ENCODE results near the gene RAD51B.

Gene RAD51B

GRCh38 chr14:68460541-68460940, 641.0 kb downstream of the RAD51B start:
- Histone ChIP-seq H3K4me3 (ENCODE audit: extremely low read depth, insufficient read depth, low read length, poor library complexity, severe bottlenecking) (no peak overlapping the region), H3K4me1 (ENCODE audit: control insufficient read depth, insufficient read depth, low read length, poor library complexity, severe bottlenecking) (peaks cover 19% of the 10 kb centered on the region), H3K27ac (ENCODE audit: low read depth, low read length, severe bottlenecking) (no peak overlapping the region), H3K36me3 (ENCODE audit: control insufficient read depth, insufficient read depth, low read length) (no peaks in the 10 kb centered on the region), H3K9me3 (ENCODE audit: control insufficient read depth, low read length) (no peaks in the 10 kb centered on the region)
- 100% methylated on average over 1 of the region's 1 CpG for WGBS, 2 experiments (ENCODE audit: insufficient coverage in 2 of 2)

- Histone ChIP-seq H3K4me3 (ENCODE audit: extremely low read depth, insufficient read depth, low read length, poor library complexity, severe bottlenecking) (no peak overlapping the region), H3K9me3 (ENCODE audit: control insufficient read depth, low read length) (no peaks in the 10 kb centered on the region), H3K4me1 (ENCODE audit: control insufficient read depth, insufficient read depth, low read length, poor library complexity, severe bottlenecking) (peaks cover 19% of the 10 kb centered on the region), H3K27ac (ENCODE audit: low read depth, low read length, severe bottlenecking) (no peak overlapping the region), H3K36me3 (ENCODE audit: control insufficient read depth, insufficient read depth, low read length) (no peaks in the 10 kb centered on the region)
- 94% methylated on average over 2 of the region's 4 CpGs for WGBS, 2 experiments (ENCODE audit: insufficient coverage in 2 of 2)
Measured at GRCh38 chr14:68461086-68461485, 641.5 kb downstream of the RAD51B start.

- Histone ChIP-seq H3K4me1 (ENCODE audit: control insufficient read depth, insufficient read depth, low read length, poor library complexity, severe bottlenecking) (peaks cover 31% of the 10 kb centered on the region), H3K4me3 (ENCODE audit: extremely low read depth, insufficient read depth, low read length, poor library complexity, severe bottlenecking) (no peak overlapping the region), H3K27ac (ENCODE audit: low read depth, low read length, severe bottlenecking) (no peak overlapping the region), H3K9me3 (ENCODE audit: control insufficient read depth, low read length) (peaks cover 3% of the 10 kb centered on the region), H3K36me3 (ENCODE audit: control insufficient read depth, insufficient read depth, low read length) (no peaks in the 10 kb centered on the region)
- WGBS, 2 experiments (ENCODE audit: insufficient coverage in 2 of 2) = no CpG with 5 or more reads among the region's 1 CpG
Measured at GRCh38 chr14:68462683-68463082, 643.1 kb downstream of the RAD51B start.

GRCh38 chr14:68463299-68463698, 643.7 kb downstream of the RAD51B start:
- Histone ChIP-seq H3K36me3 (ENCODE audit: control insufficient read depth, insufficient read depth, low read length) (no peaks in the 10 kb centered on the region), H3K9me3 (ENCODE audit: control insufficient read depth, low read length) (peaks cover 3% of the 10 kb centered on the region), H3K27ac (ENCODE audit: low read depth, low read length, severe bottlenecking) (no peak overlapping the region), H3K4me3 (ENCODE audit: extremely low read depth, insufficient read depth, low read length, poor library complexity, severe bottlenecking) (no peak overlapping the region), H3K4me1 (ENCODE audit: control insufficient read depth, insufficient read depth, low read length, poor library complexity, severe bottlenecking) (peaks cover 35% of the 10 kb centered on the region)

- Histone ChIP-seq H3K4me3 (ENCODE audit: extremely low read depth, insufficient read depth, low read length, poor library complexity, severe bottlenecking) (no peak overlapping the region), H3K27ac (ENCODE audit: low read depth, low read length, severe bottlenecking) (no peak overlapping the region), H3K4me1 (ENCODE audit: control insufficient read depth, insufficient read depth, low read length, poor library complexity, severe bottlenecking) (peaks cover 38% of the 10 kb centered on the region), H3K36me3 (ENCODE audit: control insufficient read depth, insufficient read depth, low read length) (no peaks in the 10 kb centered on the region), H3K9me3 (ENCODE audit: control insufficient read depth, low read length) (peaks cover 3% of the 10 kb centered on the region)
Measured at GRCh38 chr14:68463705-68464374, 644.3 kb downstream of the RAD51B start.

GRCh38 chr14:68464711-68465110, 645.1 kb downstream of the RAD51B start:
- WGBS, 2 experiments (ENCODE audit: insufficient coverage in 2 of 2) = 100% methylated on average over 2 of the region's 2 CpGs; no CpG with 5 or more reads in 1 of the 2 experiments
- H3K4me1 ChIP-seq (ENCODE audit: control insufficient read depth, insufficient read depth, low read length, poor library complexity, severe bottlenecking) = peaks cover 37% of the 10 kb centered on the region
- no peak overlapping the region for H3K4me3 ChIP-seq (ENCODE audit: extremely low read depth, insufficient read depth, low read length, poor library complexity, severe bottlenecking)
- H3K9me3 ChIP-seq (ENCODE audit: control insufficient read depth, low read length) = peaks cover 3% of the 10 kb centered on the region
- no peaks in the 10 kb centered on the region for H3K36me3 ChIP-seq (ENCODE audit: control insufficient read depth, insufficient read depth, low read length)
- no peak overlapping the region for H3K27ac ChIP-seq (ENCODE audit: low read depth, low read length, severe bottlenecking)

GRCh38 chr14:68466491-68466977, 647.0 kb downstream of the RAD51B start:
- Histone ChIP-seq H3K36me3 (ENCODE audit: control insufficient read depth, insufficient read depth, low read length) (no peaks in the 10 kb centered on the region), H3K4me1 (ENCODE audit: control insufficient read depth, insufficient read depth, low read length, poor library complexity, severe bottlenecking) (peaks cover 37% of the 10 kb centered on the region), H3K27ac (ENCODE audit: low read depth, low read length, severe bottlenecking) (no peak overlapping the region), H3K9me3 (ENCODE audit: control insufficient read depth, low read length) (peaks cover 3% of the 10 kb centered on the region), H3K4me3 (ENCODE audit: extremely low read depth, insufficient read depth, low read length, poor library complexity, severe bottlenecking) (no peak overlapping the region)
- WGBS, 2 experiments (ENCODE audit: insufficient coverage in 2 of 2) = 89 to 100% methylated on average over 2 to 3 of the region's 3 CpGs

- Histone ChIP-seq H3K9me3 (ENCODE audit: control insufficient read depth, low read length) (peaks cover 3% of the 10 kb centered on the region), H3K27ac (ENCODE audit: low read depth, low read length, severe bottlenecking) (no peak overlapping the region), H3K4me3 (ENCODE audit: extremely low read depth, insufficient read depth, low read length, poor library complexity, severe bottlenecking) (no peak overlapping the region), H3K4me1 (ENCODE audit: control insufficient read depth, insufficient read depth, low read length, poor library complexity, severe bottlenecking) (peaks cover 37% of the 10 kb centered on the region), H3K36me3 (ENCODE audit: control insufficient read depth, insufficient read depth, low read length) (no peaks in the 10 kb centered on the region)
- WGBS, 2 experiments (ENCODE audit: insufficient coverage in 2 of 2) = 89 to 95% methylated on average over 2 to 3 of the region's 4 CpGs
Measured at GRCh38 chr14:68467425-68467824, 647.8 kb downstream of the RAD51B start.

- peaks cover 3% of the 10 kb centered on the region for H3K9me3 ChIP-seq (ENCODE audit: control insufficient read depth, low read length)
- no peak overlapping the region for H3K4me3 ChIP-seq (ENCODE audit: extremely low read depth, insufficient read depth, low read length, poor library complexity, severe bottlenecking)
- no peaks in the 10 kb centered on the region for H3K36me3 ChIP-seq (ENCODE audit: control insufficient read depth, insufficient read depth, low read length)
- 88 to 97% methylated on average over 4 of the region's 5 CpGs for WGBS, 2 experiments (ENCODE audit: insufficient coverage in 2 of 2)
- H3K4me1 ChIP-seq (ENCODE audit: control insufficient read depth, insufficient read depth, low read length, poor library complexity, severe bottlenecking) = peaks cover 37% of the 10 kb centered on the region
- H3K27ac ChIP-seq (ENCODE audit: low read depth, low read length, severe bottlenecking) = peak overlapping the region; percentile 41
Measured at GRCh38 chr14:68468437-68469207, 649.0 kb downstream of the RAD51B start.

GRCh38 chr14:68469208-68469713, 649.7 kb downstream of the RAD51B start:
- Histone ChIP-seq H3K4me3 (ENCODE audit: extremely low read depth, insufficient read depth, low read length, poor library complexity, severe bottlenecking) (no peak overlapping the region), H3K27ac (ENCODE audit: low read depth, low read length, severe bottlenecking) (peak overlapping the region; percentile 41)
- 84 to 85% methylated on average over 2 to 4 of the region's 5 CpGs for WGBS, 2 experiments (ENCODE audit: insufficient coverage in 2 of 2)

GRCh38 chr14:68470361-68470760, 650.8 kb downstream of the RAD51B start:
- H3K9me3 ChIP-seq (ENCODE audit: control insufficient read depth, low read length) = peaks cover 3% of the 10 kb centered on the region
- no peak overlapping the region for H3K4me3 ChIP-seq (ENCODE audit: extremely low read depth, insufficient read depth, low read length, poor library complexity, severe bottlenecking)
- WGBS, 2 experiments (ENCODE audit: insufficient coverage in 2 of 2) = 100% methylated on average over 1 of the region's 1 CpG; no CpG with 5 or more reads in 1 of the 2 experiments
- no peak overlapping the region for H3K27ac ChIP-seq (ENCODE audit: low read depth, low read length, severe bottlenecking)
- H3K4me1 ChIP-seq (ENCODE audit: control insufficient read depth, insufficient read depth, low read length, poor library complexity, severe bottlenecking) = peaks cover 26% of the 10 kb centered on the region
- H3K36me3 ChIP-seq (ENCODE audit: control insufficient read depth, insufficient read depth, low read length) = no peaks in the 10 kb centered on the region

More at GRCh38 chr14:68469208-68469713, 649.7 kb downstream of the RAD51B start:
- Histone ChIP-seq H3K9me3 (ENCODE audit: control insufficient read depth, low read length) (peaks cover 3% of the 10 kb centered on the region), H3K36me3 (ENCODE audit: control insufficient read depth, insufficient read depth, low read length) (no peaks in the 10 kb centered on the region), H3K4me1 (ENCODE audit: control insufficient read depth, insufficient read depth, low read length, poor library complexity, severe bottlenecking) (peaks cover 37% of the 10 kb centered on the region)

Measured in mesodermal cell (in vitro differentiated cells).